H54 (cell line): Measurements from ENCODE around the gene TMED1.
A peak's percentile ranks its signal among the peaks of the same experiment; 100 is the strongest.
"Not testable (repeated sequence)": the region's sequence is repeated elsewhere in the genome, so short reads cannot be mapped to it uniquely, and the experiment has no call there.

Experiments
- DNase-seq: peaks from one replicate; pipeline ENCODE4 v3.0.0; 2011; ENCODE audit warnings: low spot score, mixed read lengths; ENCODE audit not compliant: insufficient read length
- FAIRE-seq: peaks from 3 replicates; lab custom pipeline; 2011; peaks lifted over from hg19 to GRCh38; lab: Jason Lieb, UNC
- POLR2A ChIP-seq: IDR thresholded peaks from 2 replicates; pipeline ENCODE4 v1.6.1; 2011; ENCODE audit warnings: low read depth, mild to moderate bottlenecking, low read length

TMED1 gene

GRCh38 chr19:10870501-10870954, 34.5 kb upstream of the TMED1 start:
- FAIRE-seq (no peak), DNase-seq (no peak)
- TF ChIP-seq POLR2A: 0 out of 2 replicates have a peak, but pooled peaks have one; percentile 19

GRCh38 chr19:10869872-10870311, 33.9 kb upstream of the TMED1 start:
- FAIRE-seq, DNase-seq: not testable (repeated sequence)

DNA sequence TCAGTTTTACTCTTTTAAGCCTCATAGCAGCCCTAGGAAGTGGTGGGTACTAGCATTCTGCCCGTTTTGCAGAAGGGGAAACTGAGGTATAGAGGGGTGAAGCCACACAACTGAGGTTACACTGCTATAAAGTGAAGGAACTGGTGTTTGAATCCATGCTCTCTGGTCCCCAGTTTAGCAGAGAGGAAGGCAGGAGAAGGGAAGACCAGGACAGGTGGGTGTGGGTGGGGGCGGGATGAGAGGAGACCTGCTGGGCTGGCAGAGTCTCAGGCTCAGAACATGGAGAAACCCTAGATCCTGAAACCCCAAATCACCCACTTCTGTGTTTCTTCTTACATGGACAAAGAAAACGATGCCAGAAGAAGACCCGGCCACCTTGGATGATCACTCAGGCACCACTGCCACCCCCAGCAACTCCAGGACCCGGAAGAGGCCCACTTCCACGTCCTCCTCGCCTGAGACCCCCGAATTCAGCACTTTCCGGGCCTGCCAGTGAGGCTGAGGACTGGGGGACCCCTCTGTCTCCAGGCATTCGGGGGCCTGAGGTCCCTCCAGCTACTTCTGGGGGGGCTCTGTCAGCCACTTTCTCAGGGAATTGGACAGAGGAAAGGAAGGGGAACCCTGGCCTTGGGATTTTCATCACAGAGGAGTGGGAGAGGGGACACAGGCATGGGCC, 33.0 kb upstream of the TMED1 start:
- DNase-seq: no peak
- FAIRE-seq: no peak
- TF ChIP-seq POLR2A: no peak

GRCh38 chr19:10866495-10866894, 30.5 kb upstream of the TMED1 start:
- FAIRE-seq (no peak), DNase-seq (no peak)
- no peak for TF ChIP-seq POLR2A

GRCh38 chr19:10864538-10864899, 28.5 kb upstream of the TMED1 start:
- FAIRE-seq (no peak), DNase-seq (peak; percentile 89)
- no peak for TF ChIP-seq POLR2A

DNA sequence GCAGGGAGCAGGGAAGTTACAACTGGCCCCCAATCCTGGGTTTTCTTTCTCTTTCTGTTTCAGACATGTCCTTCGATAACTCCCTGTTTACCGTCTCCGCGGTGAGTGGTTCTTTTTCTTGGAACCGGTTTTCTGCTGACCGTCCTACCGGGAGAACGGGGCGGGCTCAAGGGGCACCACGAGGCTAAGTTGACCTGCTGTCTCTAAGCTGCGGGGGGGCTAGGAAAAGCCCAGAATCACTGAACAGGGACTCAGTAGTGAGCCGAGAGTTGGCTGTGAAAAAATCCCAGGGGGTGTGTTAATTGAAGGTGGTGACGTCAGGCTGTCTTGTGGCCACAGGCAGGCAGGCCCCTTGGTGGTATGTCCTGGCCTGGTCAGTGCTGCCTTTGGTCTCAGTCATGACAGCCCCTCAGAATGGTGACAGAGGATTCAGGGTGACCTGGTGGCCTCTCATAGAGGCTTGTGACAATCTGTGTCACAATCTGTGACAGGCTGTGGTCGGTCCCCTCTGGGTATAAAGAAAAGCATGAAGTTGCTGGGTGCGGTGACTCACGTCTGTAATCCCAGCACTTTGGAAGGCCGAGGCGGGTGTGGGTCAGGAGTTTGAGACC, 27.2 kb upstream of the TMED1 start:
- DNase-seq (no peak), FAIRE-seq (no peak)
- no peak for TF ChIP-seq POLR2A

- no peak for FAIRE-seq
- DNase-seq: no peak
- TF ChIP-seq POLR2A: no peak
These were observed 26.6 kb upstream of the TMED1 start for GRCh38 chr19:10862561-10863106.

DNA sequence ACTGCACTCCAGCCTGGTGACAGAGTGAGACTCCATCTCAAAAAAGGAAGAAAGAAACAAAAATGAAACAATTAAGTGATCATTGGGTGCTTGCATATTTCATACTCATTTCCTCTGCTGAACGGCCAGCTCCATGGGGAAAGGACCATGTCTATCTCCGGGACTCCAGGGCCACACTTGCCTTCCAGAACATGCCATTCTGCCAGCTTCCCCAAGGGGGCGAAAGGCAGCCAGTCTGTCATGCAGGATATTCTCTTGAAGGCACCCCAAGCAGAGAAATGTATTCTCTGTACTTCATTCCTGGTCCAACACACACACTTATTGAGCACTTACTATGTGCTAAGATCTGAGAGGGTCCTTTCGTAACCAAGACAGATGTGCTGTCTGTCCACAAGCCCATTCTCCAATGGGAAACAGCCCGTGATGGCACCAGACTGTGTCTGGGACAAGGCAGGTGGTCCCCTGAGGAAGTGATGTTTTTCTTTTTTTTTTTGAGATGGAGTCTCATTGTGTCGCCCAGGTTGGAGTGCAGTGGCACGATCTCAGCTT, 25.2 kb upstream of the TMED1 start:
- DNase-seq (no peak), FAIRE-seq (no peak)
- TF ChIP-seq POLR2A: no peak

DNA sequence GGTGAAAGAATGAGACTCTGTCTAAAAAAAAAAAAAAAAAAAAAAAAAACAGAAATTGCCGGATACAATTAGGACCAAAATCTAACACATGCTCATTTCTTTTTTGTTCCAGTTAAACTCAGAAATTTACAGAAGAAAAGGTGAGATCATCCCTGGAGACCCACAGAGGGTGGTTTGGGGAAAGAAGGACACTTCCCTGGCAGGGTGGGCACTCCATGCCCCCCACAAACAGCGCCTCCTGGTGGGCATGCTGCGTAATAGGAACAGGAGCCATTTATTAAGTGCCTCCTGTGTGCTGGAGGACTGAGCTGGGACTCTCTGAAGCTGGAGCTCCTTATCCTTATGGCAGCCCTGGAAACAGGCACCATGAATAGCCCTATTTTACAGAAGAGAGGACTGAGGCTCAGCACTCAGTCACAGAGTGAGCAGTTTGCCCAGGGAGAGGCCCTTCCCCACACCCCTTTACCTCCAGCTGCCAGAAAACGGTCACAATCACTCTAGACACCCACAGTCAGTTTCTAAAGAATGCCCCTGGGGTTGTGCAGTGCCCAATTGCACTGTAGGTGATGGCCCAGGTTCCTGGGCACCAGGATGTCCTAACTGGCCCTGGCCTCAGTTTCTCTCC, 22.3 kb upstream of the TMED1 start:
- no peak for TF ChIP-seq POLR2A
- DNase-seq (no peak), FAIRE-seq (no peak)

GRCh38 chr19:10856899-10857298, 20.9 kb upstream of the TMED1 start:
- not testable (repeated sequence) for DNase-seq, FAIRE-seq

DNA sequence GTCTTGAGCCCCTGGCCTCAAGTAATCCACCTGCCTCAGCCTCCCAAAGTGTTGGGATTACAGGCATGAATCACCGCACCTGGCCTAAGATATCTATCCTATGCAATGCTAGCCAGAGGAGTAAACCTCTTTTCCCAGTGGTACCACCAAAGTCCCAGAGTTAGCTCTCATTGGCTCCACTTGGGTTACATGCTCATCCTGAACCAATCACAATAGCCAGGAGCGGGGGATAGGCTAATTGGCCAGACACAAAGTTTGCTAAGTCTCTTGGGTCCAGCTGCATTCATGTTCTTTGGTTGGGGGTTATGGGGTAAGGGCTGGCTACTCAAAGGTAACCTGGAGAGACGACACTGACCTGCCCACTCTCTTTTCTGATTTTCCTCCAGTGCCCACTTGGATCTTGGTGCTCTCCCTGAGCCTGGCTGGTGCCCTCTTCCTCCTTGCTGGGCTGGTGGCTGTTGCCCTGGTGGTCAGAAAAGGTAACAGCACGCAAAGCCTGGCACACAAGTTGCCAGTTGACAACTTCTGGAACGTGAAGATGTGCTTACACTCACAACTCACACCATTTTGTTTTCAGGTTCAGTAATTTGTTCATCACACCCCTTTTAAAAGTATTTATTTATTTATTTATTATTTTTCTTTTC, 20.0 kb upstream of the TMED1 start:
- TF ChIP-seq POLR2A: no peak
- DNase-seq (no peak), FAIRE-seq (no peak)

DNA sequence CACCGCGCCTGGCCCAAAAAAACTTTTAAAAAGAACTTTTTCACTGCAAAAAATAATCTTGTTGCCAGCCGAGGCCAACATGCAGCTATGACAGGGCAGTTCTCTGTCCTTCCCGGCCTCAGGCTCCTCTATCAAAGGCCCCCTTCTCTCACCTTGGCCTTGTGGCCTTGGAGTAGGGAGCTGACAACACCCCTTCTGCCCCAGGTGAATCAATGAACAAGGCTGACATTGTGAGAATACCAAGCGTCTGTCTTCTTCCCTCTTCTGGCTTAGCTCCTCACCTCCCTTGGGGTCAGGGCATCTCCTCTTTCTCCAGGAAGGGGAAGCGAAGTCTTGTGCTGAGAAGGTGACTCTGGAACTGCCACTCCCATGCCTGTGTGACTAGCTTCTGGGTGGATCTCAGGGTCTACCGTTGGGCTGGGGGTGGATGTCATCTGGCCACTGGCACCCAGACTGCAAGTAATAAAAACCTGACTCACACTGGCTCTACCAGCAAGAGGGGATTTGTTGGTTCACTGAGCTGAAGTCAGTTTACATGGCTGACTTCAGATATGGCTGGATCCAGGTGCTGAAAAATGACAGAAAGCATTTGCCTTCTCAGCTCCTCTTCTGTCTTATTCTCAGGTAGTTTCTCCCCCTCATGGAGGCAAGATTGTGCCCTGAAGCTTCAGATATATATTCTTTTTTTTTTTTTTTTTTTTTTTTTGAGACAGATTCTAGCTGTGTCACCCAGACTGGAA, 18.5 kb upstream of the TMED1 start:
- no peak for TF ChIP-seq POLR2A
- FAIRE-seq (no peak), DNase-seq (no peak)

- FAIRE-seq: no peak
- no peak for DNase-seq
- no peak for TF ChIP-seq POLR2A
These were observed 16.9 kb upstream of the TMED1 start for GRCh38 chr19:10852941-10853340.
